ENCODE results near the gene ATOSA. TPM values are rescaled to one million over a fixed set of nuclear protein-coding genes. Genes with fewer than 3 reads are reported as not detected.

The ATOSA gene
- total and polyA plus RNA-seq, 2 of the 8 experiments (the other 6 are each of a cell fraction or from before 2014, with no cell fraction given) = 4.6 to 7.9 TPM

- TF ChIP-seq CHD7 (IDR thresholded peaks at IDR 0.05; ENCODE audit: insufficient replicate concordance, low read length) = no peak
These were observed 2.3 kb upstream of the ATOSA start (continued) for GRCh38 chr15:52681441-52681840.

Data from H1 (cell line).